SJSA1 (cell line): Measurements from ENCODE around the gene SCGB1D1. TPM values are rescaled to one million over a fixed set of nuclear protein-coding genes. Genes with fewer than 3 reads are reported as not detected.

Source experiments
- DNase-seq, 2 experiments: peaks; one replicate each; pipeline ENCODE4 v3.0.0-alpha.2; 2015 to 2020; ENCODE audit warnings: low spot score in 2 of 2, low read depth in 1 of 2
- H3K27ac ChIP-seq: fragments of 250-450 bp; sonication (Bioruptor Pico); 2 replicates; pipeline ENCODE4 v1.5.1; 2020; ENCODE audit warnings: mild to moderate bottlenecking, moderate library complexity
- H3K27me3 ChIP-seq: fragments of 250-450 bp; sonication (Bioruptor Pico); replicated peaks from 2 replicates; pipeline ENCODE4 v1.5.1; 2020; ENCODE audit warnings: mild to moderate bottlenecking, moderate library complexity
- H3K36me3 ChIP-seq: fragments of 250-450 bp; sonication (Bioruptor Pico); 2 replicates; pipeline ENCODE4 v1.5.1; 2020; ENCODE audit warnings: mild to moderate bottlenecking
- H3K4me1 ChIP-seq: fragments of 250-450 bp; sonication (Bioruptor Pico); replicated peaks from 2 replicates; pipeline ENCODE4 v1.6.1; 2021; ENCODE audit warnings: mild to moderate bottlenecking
- H3K4me3 ChIP-seq: fragments of 250-450 bp; sonication (Bioruptor Pico); 2 replicates; pipeline ENCODE4 v1.5.1; 2020; ENCODE audit warnings: mild to moderate bottlenecking
- H3K9me3 ChIP-seq: fragments of 250-450 bp; sonication (Bioruptor Pico); replicated peaks from 2 replicates; pipeline ENCODE4 v1.5.1; 2020; ENCODE audit warnings: mild to moderate bottlenecking
- total RNA-seq: library from RNA; depleted of rRNA; stranded (reverse); fragments of >200 nt; shearing (Covaris generic); gene quantifications from 2 replicates; pipeline ENCODE4 v1.2.3, GENCODE V29; 2014; rRNA removed

SCGB1D1 gene, protein sequence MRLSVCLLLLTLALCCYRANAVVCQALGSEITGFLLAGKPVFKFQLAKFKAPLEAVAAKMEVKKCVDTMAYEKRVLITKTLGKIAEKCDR
- total RNA-seq, result not detected in 2 replicates

DNA sequence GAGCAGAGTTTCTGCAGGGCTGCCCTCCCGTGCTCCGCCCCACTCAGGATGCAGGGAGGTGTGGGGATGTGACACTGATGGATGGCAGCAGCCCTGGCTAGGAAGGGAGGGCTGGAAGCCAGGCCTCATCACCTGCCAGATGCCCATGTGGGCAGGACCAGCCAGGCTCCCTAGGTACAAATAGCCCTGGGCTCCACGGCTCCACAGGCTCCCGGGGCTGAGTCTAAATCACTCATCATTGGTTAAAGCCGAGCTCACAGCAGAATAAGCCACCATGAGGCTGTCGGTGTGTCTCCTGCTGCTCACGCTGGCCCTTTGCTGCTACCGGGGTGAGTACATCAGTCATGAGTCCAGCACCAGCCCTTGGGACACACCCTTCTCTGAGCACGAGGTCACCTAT is at the start of gene SCGB1D1:
Gene SCGB1D1, plus strand, starts transcription at position 206 of the 400 bp plus-strand sequence. Its CDS starts 69 bp downstream, at position 275.
- Histone ChIP-seq H3K9me3 (no peaks in the 10 kb centered on the region), H3K27ac (no peak within 1 kb of the TSS), H3K4me1 (no peaks in the 10 kb centered on the region), H3K27me3 (peaks cover 59% of the 10 kb centered on the region), H3K4me3 (no peak within 1 kb of the TSS), H3K36me3 (no peaks in the 10 kb centered on the region)
- DNase-seq, result no peak

DNA sequence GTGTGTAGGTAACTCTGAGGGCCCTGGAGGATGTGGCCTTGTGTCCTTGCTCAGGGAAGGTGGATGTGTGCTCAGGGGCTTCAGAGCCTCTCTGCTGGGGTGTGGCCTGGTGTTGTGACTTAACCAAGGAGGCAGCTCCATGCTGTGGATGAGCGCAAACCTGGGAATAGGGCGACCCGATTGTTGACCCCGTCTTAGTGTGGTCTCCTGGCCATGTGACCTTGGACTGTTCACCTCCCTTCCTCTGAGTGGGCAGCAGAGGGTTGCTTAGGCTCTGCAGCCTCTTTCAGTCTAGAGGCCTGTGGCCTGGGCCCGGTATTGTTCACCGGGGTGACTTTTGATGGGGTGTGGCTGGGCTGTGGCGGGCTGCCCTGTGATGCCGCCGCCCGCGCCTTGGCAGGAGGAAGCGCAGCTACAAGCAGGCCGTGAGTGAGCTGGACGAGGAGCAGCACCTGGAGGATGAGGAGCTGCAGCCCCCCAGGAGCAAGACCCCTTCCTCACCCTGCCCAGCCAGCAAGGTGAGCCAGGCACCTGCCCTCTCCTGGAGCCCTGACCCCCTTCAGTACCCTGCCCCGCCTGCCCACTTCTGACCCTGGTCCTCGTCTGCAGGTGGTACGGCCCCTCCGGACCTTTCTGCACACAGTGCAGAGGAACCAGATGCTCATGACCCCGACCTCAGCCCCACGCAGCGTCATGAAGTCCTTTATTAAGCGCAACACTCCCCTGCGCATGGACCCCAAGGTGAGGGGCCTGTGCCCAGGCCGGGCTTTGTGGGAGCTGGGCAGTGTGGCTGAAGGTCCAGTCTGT is 49.5 kb upstream of the SCGB1D1 start:
- no peak for DNase-seq
- H3K27me3 ChIP-seq, result no peaks in the 10 kb centered on the region

DNA sequence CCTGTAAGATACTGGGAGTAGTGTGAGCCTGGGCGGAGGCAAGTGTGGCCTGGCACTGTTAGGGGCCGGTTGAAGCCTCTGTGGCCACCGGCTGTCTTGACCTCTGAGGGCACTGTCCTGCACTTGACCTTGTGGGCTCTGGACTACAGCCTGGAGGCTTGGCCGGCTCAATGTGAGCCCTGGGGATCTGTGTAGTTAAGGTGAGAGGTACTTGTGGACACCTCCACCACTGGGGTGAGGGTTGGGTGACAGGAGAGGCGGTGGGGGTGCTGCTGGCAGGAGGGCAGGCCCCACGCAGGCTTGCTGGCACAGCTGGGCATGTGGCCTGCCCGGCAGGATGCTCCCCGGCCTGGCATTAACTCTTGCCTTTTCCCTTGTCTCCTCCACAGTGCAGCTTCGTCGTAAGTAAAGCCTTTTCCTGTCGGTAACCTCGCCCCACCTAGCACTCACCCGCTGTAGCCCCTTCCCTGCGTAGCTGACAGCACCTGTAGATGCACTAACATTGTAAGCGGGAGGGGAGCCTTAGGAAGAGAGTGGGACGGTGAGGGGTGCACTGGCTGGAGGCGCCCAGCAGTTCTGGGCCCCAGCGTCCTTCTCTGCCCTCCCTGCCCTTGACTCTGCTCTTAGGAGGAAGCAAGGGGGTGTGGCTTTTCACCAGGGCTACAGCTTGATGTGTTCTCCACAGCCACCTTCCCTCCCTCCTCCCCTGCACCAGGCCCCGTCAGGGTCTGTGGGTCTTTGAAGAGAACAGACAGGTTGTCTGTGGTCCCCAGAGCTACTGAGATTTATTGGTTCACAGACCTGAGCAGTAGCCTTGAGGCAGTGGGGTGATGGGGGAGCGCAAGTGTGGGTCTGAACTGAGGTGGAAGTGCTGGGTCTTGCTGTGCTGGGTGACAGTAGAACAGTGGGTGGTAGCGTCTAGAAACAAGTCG is 48.6 kb upstream of the SCGB1D1 start:
- Histone ChIP-seq H3K4me1 (no peaks in the 10 kb centered on the region), H3K27ac (no peak overlapping the region), H3K9me3 (no peaks in the 10 kb centered on the region), H3K27me3 (no peaks in the 10 kb centered on the region), H3K4me3 (no peak overlapping the region), H3K36me3 (peaks cover 100% of the 10 kb centered on the region)
- peak in 1 of 2 experiments; percentile 44 for DNase-seq

More for the DNA sequence above, 49.5 kb upstream of the SCGB1D1 start:
- Histone ChIP-seq H3K4me3 (no peak overlapping the region), H3K9me3 (no peaks in the 10 kb centered on the region), H3K27ac (no peak overlapping the region), H3K36me3 (peaks cover 100% of the 10 kb centered on the region), H3K4me1 (no peaks in the 10 kb centered on the region)

DNA sequence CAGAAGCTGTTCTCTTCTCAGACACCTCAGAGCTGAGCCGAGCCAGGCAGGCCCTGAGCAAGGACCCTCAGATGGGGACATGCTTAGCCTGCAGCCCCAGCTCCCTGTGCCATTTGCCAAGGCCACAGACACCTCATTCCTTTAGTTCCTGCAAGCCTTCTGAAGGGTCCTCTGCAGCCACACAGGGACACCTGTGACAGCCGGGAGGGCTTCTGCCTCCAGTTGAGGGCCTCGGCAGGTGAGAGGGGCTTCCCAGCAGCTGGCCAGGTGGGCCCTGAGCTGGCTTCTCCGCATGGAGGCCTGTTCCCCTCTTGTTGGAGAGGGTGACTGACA is 48.0 kb upstream of the SCGB1D1 start:
- no peak overlapping the region for H3K27ac ChIP-seq
- DNase-seq, result peak in 1 of 2 experiments; percentile 41
- no peaks in the 10 kb centered on the region for H3K4me1 ChIP-seq
- H3K9me3 ChIP-seq, result no peaks in the 10 kb centered on the region
- no peaks in the 10 kb centered on the region for H3K27me3 ChIP-seq
- H3K36me3 ChIP-seq, result peaks cover 100% of the 10 kb centered on the region
- no peak overlapping the region for H3K4me3 ChIP-seq

DNA sequence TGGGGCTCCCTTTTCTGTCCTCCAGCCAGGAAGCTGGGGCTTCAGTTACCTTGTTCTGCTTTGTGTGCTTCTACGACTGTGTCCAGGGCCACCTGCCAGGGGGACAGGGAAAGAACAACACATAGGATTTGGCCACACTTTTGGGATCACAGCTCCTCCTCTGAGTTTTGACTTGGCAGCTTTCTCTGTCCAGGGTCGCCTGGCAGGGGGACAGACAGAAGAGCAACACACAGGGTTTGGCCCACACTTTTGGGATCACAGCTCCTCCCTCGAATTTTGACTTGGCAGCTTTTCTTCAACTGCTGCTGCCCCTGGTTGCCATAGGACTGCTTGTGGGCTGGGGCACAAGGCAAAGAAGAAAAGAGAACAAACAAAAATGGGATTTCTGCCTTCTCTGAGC is 47.1 kb upstream of the SCGB1D1 start:
- Histone ChIP-seq H3K27ac (no peak overlapping the region), H3K27me3 (no peaks in the 10 kb centered on the region), H3K9me3 (no peaks in the 10 kb centered on the region), H3K4me1 (no peaks in the 10 kb centered on the region), H3K36me3 (peaks cover 100% of the 10 kb centered on the region), H3K4me3 (no peak overlapping the region)
- no peak for DNase-seq

DNA sequence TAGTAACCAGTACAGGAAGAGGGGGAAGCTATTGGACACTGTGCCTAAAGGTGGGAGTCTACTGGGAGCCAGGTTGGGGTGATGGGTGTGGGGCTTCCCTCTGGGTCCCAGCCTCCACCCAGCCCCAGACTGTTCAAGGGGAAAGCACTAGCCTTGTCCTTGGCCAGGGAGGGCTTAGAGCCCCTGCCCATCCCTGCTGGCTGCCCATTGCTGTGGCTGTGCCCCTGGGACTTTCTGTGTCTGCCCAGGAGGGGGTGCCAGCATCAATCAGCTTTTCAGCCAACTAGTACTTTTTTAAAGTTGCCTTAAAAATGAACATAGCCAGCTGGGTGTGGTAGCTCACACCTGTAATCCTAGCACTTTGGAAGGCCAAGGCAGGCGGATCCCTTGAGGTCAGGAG is 46.3 kb upstream of the SCGB1D1 start:
- no peaks in the 10 kb centered on the region for H3K4me1 ChIP-seq
- no peak overlapping the region for H3K27ac ChIP-seq
- DNase-seq, result peak in 1 of 2 experiments; percentile 44
- peaks cover 100% of the 10 kb centered on the region for H3K36me3 ChIP-seq
- no peaks in the 10 kb centered on the region for H3K27me3 ChIP-seq
- H3K9me3 ChIP-seq, result no peaks in the 10 kb centered on the region
- no peak overlapping the region for H3K4me3 ChIP-seq

DNA sequence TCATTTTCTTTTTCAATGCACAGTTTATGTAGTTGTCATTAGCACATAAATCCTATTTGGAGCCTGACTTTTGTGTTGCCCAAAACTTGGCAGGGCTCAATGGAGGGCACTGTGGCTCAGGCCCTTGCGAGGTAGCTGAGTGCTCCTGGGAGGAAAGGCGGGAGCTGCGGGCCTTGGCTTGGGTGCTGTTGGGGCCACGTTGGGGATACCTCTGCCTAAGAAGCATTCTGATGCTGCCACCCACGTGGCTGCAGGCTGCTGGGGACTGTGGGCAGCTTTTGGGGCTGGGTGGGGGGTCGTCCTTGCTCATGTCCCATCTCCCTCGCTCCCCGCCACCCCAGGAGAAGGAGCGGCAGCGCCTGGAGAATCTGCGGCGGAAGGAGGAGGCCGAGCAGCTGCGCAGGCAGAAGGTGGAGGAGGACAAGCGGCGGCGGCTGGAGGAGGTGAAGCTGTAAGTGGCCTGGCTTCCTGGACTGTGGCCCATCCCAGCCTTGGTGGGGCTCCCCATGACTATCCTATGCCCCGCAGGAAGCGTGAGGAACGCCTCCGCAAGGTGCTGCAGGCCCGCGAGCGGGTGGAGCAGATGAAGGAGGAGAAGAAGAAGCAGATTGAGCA is 45.3 kb upstream of the SCGB1D1 start:
- H3K36me3 ChIP-seq, result peaks cover 100% of the 10 kb centered on the region

DNA sequence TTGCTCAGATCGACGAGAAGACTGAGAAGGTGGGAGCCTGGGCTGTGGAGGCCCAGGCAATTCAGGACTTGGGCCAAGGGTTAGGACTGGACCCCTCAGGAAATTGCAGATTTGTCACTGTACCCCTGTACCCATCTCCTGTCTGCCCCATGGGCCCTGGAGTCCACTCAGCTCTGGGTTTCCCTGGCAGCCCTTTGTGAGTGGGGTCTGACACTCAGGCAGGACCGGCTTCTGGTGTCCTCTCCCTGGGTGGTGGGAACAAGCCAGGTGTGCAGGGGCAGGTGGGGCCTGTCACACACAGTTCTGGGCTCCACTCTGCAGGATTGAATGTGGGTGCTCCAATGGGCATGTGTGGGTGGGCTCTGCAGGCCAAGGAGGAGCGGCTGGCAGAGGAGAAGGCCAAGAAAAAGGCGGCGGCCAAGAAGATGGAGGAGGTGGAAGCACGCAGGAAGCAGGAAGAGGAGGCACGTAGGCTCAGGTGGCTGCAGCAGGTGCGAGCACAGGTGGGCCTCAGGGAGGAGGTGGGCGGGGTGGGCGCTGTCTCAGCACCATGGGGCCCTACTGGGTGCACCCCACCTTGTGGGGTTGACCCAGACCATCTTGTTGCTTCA is 44.6 kb upstream of the SCGB1D1 start:
- Histone ChIP-seq H3K4me1 (no peaks in the 10 kb centered on the region), H3K4me3 (no peak overlapping the region), H3K36me3 (peaks cover 100% of the 10 kb centered on the region), H3K9me3 (no peaks in the 10 kb centered on the region), H3K27me3 (no peaks in the 10 kb centered on the region), H3K27ac (no peak overlapping the region)
- peak in 1 of 2 experiments; percentile 46 for DNase-seq

More for the DNA sequence above, 45.3 kb upstream of the SCGB1D1 start:
- Histone ChIP-seq H3K9me3 (no peaks in the 10 kb centered on the region), H3K27me3 (no peaks in the 10 kb centered on the region), H3K4me3 (no peak overlapping the region), H3K4me1 (no peaks in the 10 kb centered on the region), H3K27ac (no peak overlapping the region)
- DNase-seq, result peak in 1 of 2 experiments; percentile 48

DNA sequence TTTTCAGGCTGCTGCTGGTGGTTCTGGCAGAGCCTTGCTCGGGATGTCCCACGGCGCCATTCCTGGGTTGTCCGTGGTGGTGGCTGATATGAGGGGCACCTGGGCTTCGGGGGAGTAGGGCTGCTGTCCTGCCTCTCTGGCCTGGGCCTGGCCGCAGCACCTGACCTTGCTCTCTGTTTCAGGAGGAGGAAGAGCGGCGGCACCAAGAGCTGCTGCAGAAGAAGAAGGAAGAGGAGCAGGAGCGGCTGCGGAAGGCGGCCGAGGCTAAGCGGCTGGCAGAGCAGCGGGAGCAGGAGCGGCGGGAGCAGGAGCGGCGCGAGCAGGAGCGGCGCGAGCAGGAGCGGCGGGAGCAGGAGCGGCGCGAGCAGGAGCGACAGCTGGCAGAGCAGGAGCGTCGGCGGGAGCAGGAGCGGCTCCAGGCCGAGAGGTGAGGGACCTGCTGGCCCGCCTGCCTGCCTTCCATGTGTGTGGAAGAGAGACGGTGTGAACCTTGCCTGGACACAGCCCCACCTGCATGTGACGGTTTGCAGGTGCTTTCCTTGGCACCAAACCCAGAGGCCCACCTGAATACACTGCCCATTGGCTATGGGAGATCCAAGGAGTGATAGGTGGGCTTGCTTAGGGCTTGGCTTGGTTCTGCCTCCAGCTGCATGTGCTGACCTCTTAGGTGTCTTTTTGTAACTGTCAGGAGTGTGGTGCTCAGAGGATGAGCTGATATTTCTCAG is 43.4 kb upstream of the SCGB1D1 start:
- Histone ChIP-seq H3K4me3 (no peak overlapping the region), H3K36me3 (peaks cover 100% of the 10 kb centered on the region), H3K9me3 (no peaks in the 10 kb centered on the region), H3K27ac (no peak overlapping the region), H3K27me3 (no peaks in the 10 kb centered on the region), H3K4me1 (no peaks in the 10 kb centered on the region)
- DNase-seq, result peak in 1 of 2 experiments; percentile 43

DNA sequence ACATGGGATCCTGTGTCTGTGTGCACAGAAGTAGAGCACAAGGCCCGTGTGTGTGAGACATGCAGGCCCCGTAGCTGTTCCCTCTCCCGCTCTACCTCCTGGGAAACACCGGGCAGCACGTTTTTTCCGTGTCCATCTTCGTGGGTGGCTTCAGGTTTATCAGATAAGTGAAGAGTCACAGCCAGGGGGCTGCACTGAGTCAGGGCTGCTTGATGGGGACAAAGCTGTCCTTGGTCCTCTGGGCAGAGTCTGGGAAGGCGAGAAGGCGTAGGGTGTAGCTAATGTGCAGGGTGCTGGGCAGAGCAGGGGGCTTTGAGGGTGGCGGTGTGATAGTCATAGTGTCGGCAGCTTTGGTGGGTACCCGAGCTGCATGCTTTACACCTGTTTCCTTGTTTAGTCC is 42.5 kb upstream of the SCGB1D1 start:
- peak in 1 of 2 experiments; percentile 42 for DNase-seq
- no peak overlapping the region for H3K4me3 ChIP-seq
- no peak overlapping the region for H3K27ac ChIP-seq
- H3K9me3 ChIP-seq, result no peaks in the 10 kb centered on the region
- H3K27me3 ChIP-seq, result no peaks in the 10 kb centered on the region
- H3K36me3 ChIP-seq, result peaks cover 97% of the 10 kb centered on the region
- no peaks in the 10 kb centered on the region for H3K4me1 ChIP-seq

DNA sequence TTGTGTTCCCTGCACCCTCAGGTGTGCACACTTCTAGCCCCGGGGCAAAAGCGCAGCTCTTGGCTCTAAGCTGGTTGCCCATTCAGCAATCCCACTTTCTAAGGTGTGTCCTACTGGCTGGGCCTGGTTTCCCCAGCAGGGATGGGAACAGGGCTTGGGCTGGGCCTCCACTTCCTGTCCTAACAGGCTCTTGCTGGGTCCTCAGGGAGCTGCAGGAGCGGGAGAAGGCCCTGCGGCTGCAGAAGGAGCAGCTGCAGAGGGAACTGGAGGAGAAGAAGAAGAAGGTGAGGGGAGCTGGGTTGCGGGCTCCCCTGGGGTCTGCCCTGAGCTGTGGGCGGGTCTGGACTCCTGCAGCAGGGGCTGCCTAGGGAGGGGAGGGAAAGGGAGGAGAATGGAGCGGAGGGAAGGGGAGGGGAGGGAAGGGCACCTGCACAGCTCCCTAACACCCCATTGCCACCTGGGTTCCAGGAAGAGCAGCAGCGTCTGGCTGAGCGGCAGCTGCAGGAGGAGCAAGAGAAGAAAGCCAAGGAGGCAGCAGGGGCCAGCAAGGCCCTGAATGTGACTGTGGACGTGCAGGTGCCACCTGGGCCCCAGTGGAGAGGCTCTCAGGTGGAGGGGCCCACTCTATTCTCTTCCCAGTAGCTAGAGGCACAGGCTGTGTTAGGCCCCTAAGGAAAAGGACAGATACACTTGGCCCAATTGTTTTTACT is 41.6 kb upstream of the SCGB1D1 start:
- Histone ChIP-seq H3K4me1 (no peaks in the 10 kb centered on the region), H3K9me3 (no peaks in the 10 kb centered on the region), H3K36me3 (peaks cover 97% of the 10 kb centered on the region), H3K4me3 (no peak overlapping the region), H3K27me3 (no peaks in the 10 kb centered on the region), H3K27ac (no peak overlapping the region)
- DNase-seq, result peak in 1 of 2 experiments; percentile 43
